PC-3 (cell line): ENCODE measurements around the gene NLRP9. TPM values are rescaled to one million over a fixed set of nuclear protein-coding genes. Genes with fewer than 3 reads are reported as not detected.

Experiments used
- ATAC-seq: fragments of 200-7000 bp; cut with Tn5 transposase; 2 replicates; pipeline ENCODE4 v1.9.1; 2020; ENCODE audit warnings: mild to moderate bottlenecking, moderate library complexity
- BruUV-seq: library from RNA; stranded (reverse); fragments of 400-500 nt; replicated peaks from 2 replicates; lab custom pipeline; 2021; lab: Mats Ljungman, UMichigan
- CTCF ChIA-PET: fragments of 300-600 bp; sonication (Branson Sonifier 250); formaldehyde crosslinking; loops from one replicate; lab custom pipeline; 2022; ENCODE audit warnings: antibody characterized with exemption; lab: Charles Lee
- POLR2A ChIA-PET: fragments of 300-600 bp; sonication (Branson Sonifier 250); formaldehyde crosslinking; loops from one replicate; lab custom pipeline; 2022; ENCODE audit warnings: antibody characterized with exemption; ENCODE audit not compliant: unreplicated experiment; lab: Charles Lee
- DNase-seq: peaks from one replicate; pipeline ENCODE4 v3.0.0-alpha.2; 2015
- H2AFZ ChIP-seq: fragments of 300-600 bp; sonication (generic); 2 replicates; pipeline ENCODE4 v1.6.0; 2016; ENCODE audit warnings: antibody characterized with exemption, low read length
- H3F3A ChIP-seq: fragments of 300-600 bp; sonication (generic); one replicate; pipeline ENCODE4 v1.6.0; 2017; ENCODE audit warnings: antibody characterized with exemption, low read length, control low read depth, mild to moderate bottlenecking; ENCODE audit not compliant: unreplicated experiment
- H3K27ac ChIP-seq: fragments of 300-600 bp; sonication (generic); 2 replicates; pipeline ENCODE4 v1.5.1; 2016; ENCODE audit warnings: mild to moderate bottlenecking, low read length
- H3K27me3 ChIP-seq: fragments of 300-600 bp; sonication (generic); 2 replicates; pipeline ENCODE4 v1.6.1; 2016; ENCODE audit warnings: low read length, mixed read lengths
- H3K36me3 ChIP-seq: fragments of 300-600 bp; sonication (generic); 2 replicates; pipeline ENCODE4 v1.6.1; 2016; ENCODE audit warnings: low read depth, mixed run types, low read length, mixed read lengths
- H3K4me1 ChIP-seq: fragments of 300-600 bp; sonication (generic); 2 replicates; pipeline ENCODE4 v1.5.1; 2016; ENCODE audit warnings: low read length; ENCODE audit not compliant: insufficient read depth
- H3K4me2 ChIP-seq: fragments of 300-600 bp; sonication (generic); 2 replicates; pipeline ENCODE4 v1.6.0; 2016; ENCODE audit warnings: low read length
- H3K4me3 ChIP-seq: fragments of 300-600 bp; sonication (generic); 2 replicates; pipeline ENCODE4 v1.5.1; 2016; ENCODE audit warnings: mild to moderate bottlenecking, low read length, mixed read lengths
- H3K79me2 ChIP-seq: fragments of 300-600 bp; sonication (generic); 2 replicates; pipeline ENCODE4 v1.6.1; 2017; ENCODE audit warnings: low read length, mixed read lengths
- H3K9ac ChIP-seq: fragments of 300-600 bp; sonication (generic); 2 replicates; pipeline ENCODE4 v1.6.0; 2016; ENCODE audit warnings: mild to moderate bottlenecking, low read length
- H3K9me2 ChIP-seq: fragments of 300-600 bp; sonication (generic); replicated peaks from 2 replicates; pipeline ENCODE4 v1.6.1; 2016; ENCODE audit warnings: mixed run types, low read length, mixed read lengths
- H3K9me3 ChIP-seq: fragments of 300-600 bp; sonication (generic); 2 replicates; pipeline ENCODE4 v1.6.1; 2016; ENCODE audit warnings: low read length, mixed read lengths
- H4K20me1 ChIP-seq: fragments of 300-600 bp; sonication (generic); 2 replicates; pipeline ENCODE4 v1.6.1; 2016; ENCODE audit warnings: low read length, mixed read lengths
- CTCF ChIP-seq: fragments of 300-600 bp; sonication (generic); conservative IDR thresholded peaks from 2 replicates; pipeline ENCODE4 v1.5.1; 2017; ENCODE audit warnings: antibody characterized with exemption, low read depth, mild to moderate bottlenecking, low read length
- EZH2 ChIP-seq: fragments of 300-600 bp; sonication (generic); IDR thresholded peaks from one replicate; pipeline ENCODE4 v1.6.1; 2017; ENCODE audit warnings: antibody characterized with exemption, mild to moderate bottlenecking, low read length; ENCODE audit not compliant: unreplicated experiment
- EZH2phosphoT487 ChIP-seq: fragments of 300-600 bp; sonication (generic); IDR thresholded peaks from 2 replicates; pipeline ENCODE4 v1.6.1; 2018; ENCODE audit warnings: mild to moderate bottlenecking, antibody characterized with exemption, low read length, borderline replicate concordance
- intact Hi-C: fragments of 100-400 bp; cut with micrococcal nuclease; formaldehyde crosslinking; loops from 2 replicates; pipeline ENCODE4 v1.9.0; 2023
- total RNA-seq: library from RNA; depleted of rRNA; stranded (reverse); fragments of >200 nt; gene quantifications from 2 replicates; pipeline ENCODE4 v1.2.3, GENCODE V29; 2014

NLRP9 gene
- total RNA-seq, 1 experiment from 2014 or later = not detected

- no peaks in the 10 kb centered on the region for H3F3A ChIP-seq
- DNase-seq = no peak
- ATAC-seq = no peak
- no TSS peak for BruUV-seq
- H3K4me2 ChIP-seq = no peak overlapping the region
- H3K9me3 ChIP-seq = no peaks in the 10 kb centered on the region
- no peak overlapping the region for H2AFZ ChIP-seq
- no peak for TF ChIP-seq CTCF
- TF ChIP-seq EZH2phosphoT487 = no peak
- TF ChIP-seq EZH2 = no peak
- no peak overlapping the region for H3K9ac ChIP-seq
- no peak overlapping the region for H3K4me3 ChIP-seq
- no peak overlapping the region for H3K27ac ChIP-seq
- ChIA-PET CTCF (no interaction called here), POLR2A (no interaction called here)
- intact Hi-C loops = no loop called here
- peaks cover 20% of the 10 kb centered on the region for H3K36me3 ChIP-seq
- no peaks in the 10 kb centered on the region for H3K27me3 ChIP-seq
- no peaks in the 10 kb centered on the region for H3K4me1 ChIP-seq
- no peaks in the 10 kb centered on the region for H3K9me2 ChIP-seq
- no peaks in the 10 kb centered on the region for H3K79me2 ChIP-seq
- H4K20me1 ChIP-seq = no peaks in the 10 kb centered on the region
Measured at GRCh38 chr19:55698256-55698655, 39.9 kb downstream of the NLRP9 start.

DNA sequence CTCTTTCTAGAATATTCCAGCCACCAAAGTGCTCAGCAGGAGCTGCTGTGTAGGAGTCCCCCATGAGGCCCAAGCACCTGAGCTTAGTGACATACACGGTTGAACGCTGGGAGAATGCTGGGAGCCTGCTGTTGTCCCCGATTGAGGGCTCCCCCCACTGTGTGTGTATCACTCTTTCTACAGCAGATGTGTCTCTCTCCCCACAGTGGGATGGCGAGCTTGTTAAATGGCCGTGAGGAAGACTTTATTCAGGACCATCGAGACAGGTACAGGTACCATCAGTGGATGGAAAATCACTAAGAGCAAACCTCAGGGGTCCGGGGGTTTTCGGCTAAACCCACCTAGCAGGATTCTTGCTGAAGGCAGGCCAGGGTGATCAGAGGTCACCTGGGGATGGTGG is 40.5 kb downstream of the NLRP9 start:
- H2AFZ ChIP-seq = no peak overlapping the region
- ATAC-seq (no peak), DNase-seq (no peak)
- H3K9me2 ChIP-seq = no peaks in the 10 kb centered on the region
- no peaks in the 10 kb centered on the region for H4K20me1 ChIP-seq
- H3K9ac ChIP-seq = no peak overlapping the region
- no peaks in the 10 kb centered on the region for H3K9me3 ChIP-seq
- no TSS peak for BruUV-seq
- TF ChIP-seq EZH2phosphoT487 = no peak
- POLR2A ChIA-PET = no interaction called here
- no peaks in the 10 kb centered on the region for H3K4me1 ChIP-seq
- no peaks in the 10 kb centered on the region for H3F3A ChIP-seq
- H3K79me2 ChIP-seq = no peaks in the 10 kb centered on the region
- no peak overlapping the region for H3K4me3 ChIP-seq
- H3K27ac ChIP-seq = no peak overlapping the region
- H3K36me3 ChIP-seq = peaks cover 24% of the 10 kb centered on the region
- CTCF ChIA-PET = no interaction called here
- intact Hi-C loops = no loop called here
- H3K4me2 ChIP-seq = no peak overlapping the region
- H3K27me3 ChIP-seq = no peaks in the 10 kb centered on the region

- CTCF ChIA-PET = no interaction called here
Measured at GRCh38 chr19:55697069-55697440, 41.1 kb downstream of the NLRP9 start.

More at GRCh38 chr19:55697069-55697440, 41.1 kb downstream of the NLRP9 start:
- no TSS peak for BruUV-seq
- Histone ChIP-seq H3K4me2 (no peak overlapping the region), H3K4me1 (no peaks in the 10 kb centered on the region), H3K27me3 (no peaks in the 10 kb centered on the region), H3K4me3 (no peak overlapping the region), H3K79me2 (no peaks in the 10 kb centered on the region), H2AFZ (no peak overlapping the region), H3K27ac (no peak overlapping the region), H3K9me2 (no peaks in the 10 kb centered on the region), H3K9me3 (no peaks in the 10 kb centered on the region), H3K9ac (no peak overlapping the region), H3F3A (no peaks in the 10 kb centered on the region), H4K20me1 (no peaks in the 10 kb centered on the region), H3K36me3 (peaks cover 27% of the 10 kb centered on the region)
- ATAC-seq = no peak
- intact Hi-C loops = no loop called here
- POLR2A ChIA-PET = no interaction called here
- no peak for DNase-seq
- no peak for TF ChIP-seq EZH2phosphoT487
- no peak for TF ChIP-seq EZH2
- TF ChIP-seq CTCF = no peak
